H54 (cell line): ENCODE measurements around the gene ZNF92.
"Not testable (repeated sequence)": the region's sequence is repeated elsewhere in the genome, so short reads cannot be mapped to it uniquely, and the experiment has no call there.

Experiments used
- DNase-seq: peaks from one replicate; pipeline ENCODE4 v3.0.0; 2011; ENCODE audit warnings: low spot score, mixed read lengths; ENCODE audit not compliant: insufficient read length
- FAIRE-seq: peaks from 3 replicates; lab custom pipeline; 2011; peaks lifted over from hg19 to GRCh38; lab: Jason Lieb, UNC
- POLR2A ChIP-seq: IDR thresholded peaks from 2 replicates; pipeline ENCODE4 v1.6.1; 2011; ENCODE audit warnings: low read depth, mild to moderate bottlenecking, low read length

ZNF92 gene

DNA sequence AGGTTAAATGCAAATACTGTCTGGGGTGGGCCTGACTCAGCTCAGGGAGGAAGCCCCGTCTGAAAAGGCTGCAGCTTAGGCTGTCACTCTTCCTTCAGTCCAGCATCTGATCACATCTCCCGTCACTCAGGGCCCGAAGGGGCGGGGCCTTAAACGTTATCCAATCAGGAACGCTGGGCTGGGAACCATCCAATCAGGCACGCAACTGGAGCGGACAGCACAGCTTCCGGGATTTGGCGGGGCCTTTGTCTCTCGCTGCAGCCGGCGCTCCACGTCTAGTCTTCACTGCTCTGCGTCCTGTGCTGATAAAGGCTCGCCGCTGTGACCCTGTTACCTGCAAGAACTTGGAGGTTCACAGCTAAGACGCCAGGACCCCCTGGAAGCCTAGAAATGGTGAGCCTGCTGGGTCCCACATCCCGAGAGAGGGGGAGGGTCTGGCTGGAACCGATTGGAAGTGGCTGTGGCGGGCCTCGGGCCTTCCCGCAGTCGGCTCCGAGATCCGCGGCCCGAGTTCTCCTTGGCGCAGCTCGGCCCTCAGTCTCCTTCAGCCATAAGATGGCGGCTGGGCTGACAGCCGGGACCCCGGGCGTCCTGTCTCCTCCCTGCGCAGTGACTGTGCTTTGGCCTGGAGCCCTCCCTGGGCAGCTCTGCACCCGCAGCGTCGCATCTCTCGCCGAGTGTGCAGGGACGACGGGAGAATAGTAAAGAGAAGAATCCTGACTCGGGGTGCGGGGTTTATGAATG, at the start of gene ZNF92:
TSS of gene ZNF92 (plus strand) at position 248 of the 744 bp plus-strand sequence. CDS start at position 391, 143 bp downstream.
- peak; percentile 85 for DNase-seq
- peak; percentile 84 for FAIRE-seq
- peak; percentile 96 for TF ChIP-seq POLR2A

DNA sequence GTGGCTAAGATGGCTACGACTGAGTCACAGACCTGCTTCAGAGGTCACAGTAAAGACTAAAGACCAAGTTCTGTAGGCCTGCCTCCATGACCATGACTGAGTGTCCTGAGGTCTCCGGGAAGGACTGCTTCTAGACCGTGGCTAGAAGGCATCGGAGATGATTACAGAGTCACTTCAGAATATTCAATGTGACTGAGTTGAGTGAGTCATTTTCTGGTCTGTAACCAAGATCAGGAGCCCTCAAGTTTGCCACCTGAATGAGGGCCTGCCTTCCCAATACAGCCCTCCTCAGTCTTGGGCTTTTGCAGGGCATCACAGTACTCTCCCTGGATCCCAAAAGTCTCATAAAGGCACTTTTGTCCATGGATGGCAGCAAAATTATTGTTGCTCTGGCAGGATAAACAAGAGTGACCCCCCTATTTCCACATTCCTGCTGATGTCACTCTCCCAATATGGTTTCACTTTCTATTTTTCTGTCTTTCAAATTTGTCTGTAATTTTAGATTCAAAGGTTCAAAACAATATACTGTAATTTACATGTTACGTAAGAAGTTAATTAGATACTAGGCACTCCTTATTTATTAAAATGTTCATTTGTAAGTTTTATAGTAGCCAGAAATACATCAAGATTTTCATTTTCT, 47.7 kb upstream of the ZNF92 start:
- DNase-seq (peak; percentile 2), FAIRE-seq (peak; percentile 67)
- TF ChIP-seq POLR2A, result no peak

DNA sequence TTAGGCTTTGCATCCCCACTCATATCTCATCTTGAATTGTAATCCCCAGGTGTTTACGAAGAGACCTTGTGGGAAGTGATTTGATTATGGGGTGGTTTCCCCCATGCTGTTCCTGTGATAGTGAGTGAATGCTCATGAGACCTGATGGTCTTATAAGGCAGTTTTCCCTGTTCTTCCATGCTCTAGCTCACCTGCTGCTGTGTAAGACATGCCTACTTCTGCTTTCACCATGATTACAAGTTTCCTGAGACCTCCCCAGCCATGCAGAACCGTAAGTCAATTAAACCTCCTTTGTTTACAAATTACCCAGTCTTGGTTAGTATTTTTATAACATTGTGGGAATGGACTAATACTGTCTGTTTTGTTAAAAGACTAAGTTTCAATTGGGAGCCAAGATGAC, 35.3 kb upstream of the ZNF92 start:
- TF ChIP-seq POLR2A, result no peak
- FAIRE-seq, result no peak
- no peak for DNase-seq

DNA sequence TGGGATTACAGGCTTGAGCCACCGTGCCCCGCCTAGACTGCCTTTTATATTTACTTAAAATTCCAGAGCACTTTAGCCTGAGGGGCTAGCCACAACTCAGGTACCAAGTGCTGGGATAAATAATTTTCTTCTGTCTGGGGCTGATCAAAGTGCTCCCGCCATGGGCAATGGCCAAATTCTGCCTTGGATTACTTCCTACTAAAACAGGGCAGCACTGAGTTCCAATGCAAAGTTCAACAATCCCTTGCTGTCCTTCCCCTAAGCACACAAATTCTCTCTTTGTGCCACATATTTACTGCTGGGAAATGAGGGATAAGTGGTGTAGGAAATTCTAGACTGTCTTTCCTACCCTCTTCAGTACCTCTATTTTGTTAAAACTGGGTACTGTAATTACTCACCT, 34.4 kb upstream of the ZNF92 start:
- no peak for TF ChIP-seq POLR2A
- FAIRE-seq (no peak), DNase-seq (no peak)

DNA sequence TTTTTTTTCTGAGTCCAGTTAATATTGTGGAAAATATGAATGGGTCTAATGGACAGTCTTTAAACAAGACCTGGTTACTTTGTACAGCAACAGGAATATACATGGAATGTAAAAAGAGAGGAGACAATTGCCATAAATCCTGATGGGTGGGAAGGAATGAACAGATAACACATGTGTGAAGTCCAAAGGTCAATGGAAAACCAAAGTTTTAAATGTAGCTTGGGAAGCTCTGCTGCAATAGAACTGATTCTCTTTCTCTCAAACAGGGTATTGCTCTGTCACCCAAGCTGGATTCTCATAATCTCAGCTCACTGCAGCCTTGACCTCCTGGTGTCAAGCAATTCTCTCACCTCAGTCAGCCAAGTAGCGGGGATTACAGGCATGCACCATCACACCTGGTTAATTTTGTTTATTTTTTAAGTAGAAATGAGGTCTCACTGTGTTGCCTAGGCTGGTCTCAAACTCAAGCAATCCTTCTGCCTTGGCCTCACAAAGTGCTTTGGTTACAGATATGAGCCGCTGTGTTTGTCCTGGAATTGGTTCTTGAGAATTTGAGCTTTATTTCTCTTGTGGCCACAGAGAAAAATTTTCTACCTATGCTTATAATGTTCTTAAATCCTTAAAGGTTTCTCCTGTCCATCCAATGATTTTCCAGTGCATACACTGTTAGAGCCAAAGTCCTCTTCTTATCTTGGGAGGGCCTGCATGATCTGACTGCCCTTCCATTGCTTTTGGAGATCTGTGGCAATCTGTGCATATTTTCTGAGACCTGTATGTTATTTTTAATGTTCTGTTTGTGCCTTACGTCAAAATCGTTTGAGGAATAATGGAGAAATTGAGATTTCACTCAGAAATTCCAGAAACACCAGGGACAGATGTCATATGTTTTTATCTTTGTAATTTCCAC, 30.7 kb upstream of the ZNF92 start:
- FAIRE-seq, result no peak
- TF ChIP-seq POLR2A, result no peak
- no peak for DNase-seq

DNA sequence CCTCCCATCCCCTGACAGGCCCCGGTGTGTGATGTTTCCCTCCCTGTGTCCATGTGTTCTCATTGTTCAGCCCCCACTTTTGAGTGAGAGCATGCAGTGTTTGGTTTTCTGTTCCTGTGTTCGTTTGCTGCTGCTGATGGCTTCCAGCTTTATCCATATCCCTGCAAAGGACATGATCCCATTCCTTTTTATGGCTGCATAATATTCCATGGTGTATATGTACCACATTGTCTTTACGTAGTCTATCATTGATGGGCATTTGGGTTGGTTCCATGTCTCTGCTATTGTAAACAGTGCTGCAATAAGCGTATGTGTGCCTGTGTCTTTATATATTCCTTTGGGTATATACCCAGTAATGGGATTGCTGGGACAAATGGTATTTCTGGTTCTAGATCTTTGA, 29.1 kb upstream of the ZNF92 start:
- not testable (repeated sequence) for FAIRE-seq, DNase-seq

DNA sequence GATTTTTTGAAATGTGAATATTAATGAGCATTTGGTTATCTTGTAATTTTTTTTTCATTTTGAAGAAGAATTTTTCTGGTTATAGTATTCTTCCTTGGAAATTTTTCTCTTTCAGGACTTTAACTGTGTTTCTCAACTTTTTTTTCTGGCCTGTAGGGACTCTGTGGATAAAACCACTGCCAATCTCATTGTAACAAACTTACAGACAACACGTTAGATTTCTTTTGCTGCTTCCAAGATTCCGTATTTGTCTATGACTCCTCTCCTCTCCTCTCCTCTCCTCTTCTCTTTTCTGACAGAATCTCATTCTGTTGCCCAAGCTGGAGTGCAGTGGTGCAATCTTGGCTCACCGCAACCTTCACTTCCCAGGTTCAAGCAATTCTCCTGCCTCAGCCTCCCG, 19.4 kb upstream of the ZNF92 start:
- no peak for TF ChIP-seq POLR2A
- DNase-seq (no peak), FAIRE-seq (no peak)

DNA sequence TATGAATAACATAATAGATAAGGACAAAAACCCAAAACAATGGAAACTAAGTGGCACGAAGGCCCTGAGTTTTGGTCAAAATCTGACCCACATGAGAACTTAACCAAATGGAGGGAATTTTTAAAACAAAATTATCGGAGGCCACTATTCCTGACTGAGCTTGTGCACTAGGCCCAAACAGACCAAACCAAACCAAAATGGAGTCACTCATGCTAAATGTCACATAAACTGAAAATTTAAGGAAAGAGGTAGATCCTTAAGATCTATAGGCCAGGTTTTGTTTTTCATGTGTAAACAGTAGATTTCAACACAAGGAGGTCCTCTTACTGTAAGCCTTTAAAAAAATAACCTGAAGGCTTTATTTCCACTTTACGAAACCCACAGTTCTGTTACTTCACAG, 3.8 kb upstream of the ZNF92 start:
- DNase-seq, result no peak
- no peak for FAIRE-seq
- TF ChIP-seq POLR2A, result no peak

DNA sequence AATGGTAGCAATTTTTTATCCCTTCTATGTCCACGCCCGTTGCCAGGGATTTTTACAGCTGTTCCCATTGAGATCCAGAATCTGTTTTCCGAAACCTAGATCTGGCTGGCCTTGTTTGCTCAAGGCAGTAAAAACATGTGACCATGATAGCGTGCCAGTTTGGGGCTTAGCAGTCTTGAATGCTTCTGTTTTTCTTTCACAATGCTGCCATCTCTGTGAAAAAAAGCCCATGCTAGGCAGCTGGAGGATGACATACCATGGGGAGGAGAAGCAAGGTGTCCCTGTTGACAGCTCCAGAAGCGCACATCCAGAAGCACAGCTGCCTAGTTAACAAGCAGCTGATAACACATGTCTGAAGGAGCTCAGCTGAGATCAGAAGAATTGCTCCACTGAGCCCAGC, 2.2 kb upstream of the ZNF92 start:
- no peak for TF ChIP-seq POLR2A
- DNase-seq, result no peak
- no peak for FAIRE-seq

DNA sequence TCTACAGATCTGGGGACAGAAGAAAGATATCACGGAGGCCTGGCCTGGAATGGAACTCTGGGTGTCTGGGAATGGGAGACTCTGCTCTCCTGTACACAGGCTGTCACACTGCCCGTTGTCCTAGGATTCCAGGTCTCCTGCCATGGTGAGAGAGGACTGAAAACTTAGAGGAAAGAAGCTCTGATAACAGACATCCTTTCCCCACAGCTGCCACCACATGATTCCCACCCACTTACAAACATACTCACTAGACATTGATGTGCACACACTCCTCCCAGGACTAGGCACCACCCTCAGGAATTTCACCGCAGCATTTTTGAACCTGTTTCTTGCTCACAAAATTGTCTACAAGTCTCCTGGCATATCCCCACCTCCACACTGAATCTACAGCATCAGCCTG, 5.7 kb downstream of the ZNF92 start:
- FAIRE-seq (no peak), DNase-seq (no peak)
- no peak for TF ChIP-seq POLR2A

DNA sequence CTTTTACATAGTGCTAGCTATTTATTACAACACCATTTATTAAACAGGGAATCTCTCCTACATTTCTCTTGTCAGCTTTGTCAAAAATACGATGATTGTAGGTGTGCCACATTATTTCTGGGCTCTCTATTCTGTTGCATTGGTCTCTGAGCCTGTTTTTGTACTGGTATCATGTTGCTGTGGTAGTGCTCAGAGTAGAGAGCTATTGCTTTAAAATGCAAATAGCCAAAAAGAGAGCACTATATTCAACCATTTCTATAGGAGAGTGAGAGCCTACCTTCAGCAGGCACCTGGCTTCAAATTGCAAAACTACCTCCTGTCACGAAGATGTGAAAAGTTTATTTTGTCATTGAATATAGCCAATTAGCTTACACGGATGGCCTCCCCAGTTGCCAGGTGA, 8.1 kb downstream of the ZNF92 start:
- FAIRE-seq (no peak), DNase-seq (no peak)
- TF ChIP-seq POLR2A, result no peak

DNA sequence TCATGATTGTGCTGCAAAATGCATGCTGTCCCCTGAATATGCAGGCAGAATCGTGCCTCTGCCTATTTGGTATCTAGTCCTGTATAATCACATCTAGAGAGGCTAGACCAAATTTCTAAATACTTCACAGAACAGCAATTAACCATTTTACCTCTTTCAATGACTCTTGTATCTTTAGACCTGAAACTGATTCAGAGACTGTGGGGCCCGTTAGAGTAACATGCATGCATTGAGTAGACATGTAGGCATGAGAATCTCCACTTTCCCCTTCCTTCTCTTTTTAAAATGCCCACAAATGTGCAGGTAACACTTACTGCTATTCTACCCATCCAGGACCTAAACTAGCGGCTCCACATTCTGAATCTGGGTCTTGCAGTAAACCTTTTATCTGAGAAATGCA, 8.8 kb downstream of the ZNF92 start:
- DNase-seq, result no peak
- no peak for FAIRE-seq
- TF ChIP-seq POLR2A, result no peak

DNA sequence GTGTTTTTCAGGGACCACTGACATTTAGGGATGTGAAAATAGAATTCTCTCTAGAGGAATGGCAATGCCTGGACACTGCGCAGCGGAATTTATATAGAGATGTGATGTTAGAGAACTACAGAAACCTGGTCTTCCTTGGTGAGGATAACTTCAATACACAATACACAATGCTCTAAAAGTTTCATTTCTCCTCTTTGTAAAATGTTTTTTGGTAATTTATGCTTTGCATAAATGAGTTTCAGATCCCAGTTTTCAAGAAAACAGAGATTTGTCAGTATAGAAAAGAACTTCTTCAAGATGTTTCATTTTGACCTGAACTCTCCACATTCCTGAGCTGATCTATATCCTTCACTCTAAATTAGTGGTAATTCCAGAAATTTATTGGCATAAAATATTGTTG, 14.2 kb downstream of the ZNF92 start:
- TF ChIP-seq POLR2A, result no peak
- DNase-seq (no peak), FAIRE-seq (no peak)

DNA sequence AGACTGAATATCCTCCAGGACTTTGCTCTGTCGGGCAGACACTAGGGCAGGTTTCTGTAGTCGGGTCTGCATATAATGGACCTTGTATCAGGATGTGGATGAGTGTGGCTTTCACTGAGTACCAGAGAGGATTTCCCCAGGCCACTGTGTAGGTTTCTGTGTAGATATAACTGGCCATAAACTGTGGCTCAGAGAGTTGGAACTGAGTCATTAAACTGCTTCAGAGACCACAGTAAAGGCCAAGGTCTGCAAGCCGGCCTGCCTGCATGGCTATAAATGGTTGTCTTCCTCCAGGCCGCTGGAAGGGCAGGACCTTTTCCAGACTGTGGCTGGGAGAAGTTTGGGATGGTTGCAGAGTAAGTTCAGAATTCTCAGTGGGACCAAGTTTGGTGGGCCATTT, 16.9 kb downstream of the ZNF92 start:
- no peak for TF ChIP-seq POLR2A
- DNase-seq (no peak), FAIRE-seq (no peak)

DNA sequence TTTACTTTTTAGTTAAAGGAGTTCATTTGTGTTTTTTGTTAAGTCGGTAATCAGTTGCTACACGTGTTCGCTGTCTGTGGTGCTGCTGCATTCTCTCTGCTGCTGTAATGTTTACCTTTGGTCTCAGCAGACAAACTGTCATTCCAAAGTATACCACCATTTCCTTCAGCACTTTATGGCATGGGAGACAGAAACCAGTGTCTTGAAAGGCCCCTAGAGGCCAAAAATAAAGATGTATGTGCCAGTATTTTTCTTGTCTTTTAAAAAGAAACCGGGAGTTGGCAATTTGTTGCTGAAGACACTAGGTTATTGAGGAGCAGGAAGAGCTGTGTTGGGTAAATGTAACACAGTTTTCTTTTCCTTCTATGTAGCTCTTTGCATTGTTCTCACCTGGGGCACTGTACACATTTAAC, 24.1 kb downstream of the ZNF92 start:
- DNase-seq, result no peak
- no peak for TF ChIP-seq POLR2A
- FAIRE-seq, result no peak

DNA sequence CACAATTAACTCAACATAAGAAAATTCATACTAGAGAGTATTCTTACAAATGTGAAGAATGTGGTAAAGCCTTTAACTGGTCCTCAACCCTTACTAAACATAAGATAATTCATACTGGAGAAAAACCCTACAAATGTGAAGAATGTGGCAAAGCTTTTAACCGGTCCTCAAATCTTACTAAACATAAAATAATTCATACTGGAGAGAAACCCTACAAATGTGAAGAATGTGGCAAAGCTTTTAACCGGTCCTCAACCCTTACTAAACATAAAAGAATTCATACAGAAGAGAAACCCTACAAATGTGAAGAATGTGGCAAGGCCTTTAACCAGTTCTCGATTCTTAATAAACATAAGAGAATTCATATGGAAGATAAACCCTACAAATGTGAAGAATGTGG, 25.0 kb downstream of the ZNF92 start:
- FAIRE-seq, DNase-seq: not testable (repeated sequence)

DNA sequence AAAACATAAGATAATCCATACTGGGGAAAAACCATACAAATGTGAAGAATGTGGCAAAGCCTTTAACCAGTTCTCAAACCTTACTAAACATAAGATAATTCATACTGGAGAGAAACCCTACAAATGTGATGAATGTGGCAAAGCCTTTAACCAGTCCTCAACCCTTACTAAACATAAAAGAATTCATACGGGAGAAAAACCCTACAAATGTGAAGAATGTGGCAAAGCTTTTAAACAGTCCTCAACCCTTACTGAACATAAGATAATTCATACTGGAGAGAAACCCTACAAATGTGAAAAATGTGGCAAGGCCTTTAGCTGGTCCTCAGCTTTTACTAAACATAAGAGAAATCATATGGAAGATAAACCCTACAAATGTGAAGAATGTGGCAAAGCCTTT, 25.4 kb downstream of the ZNF92 start:
- not testable (repeated sequence) for FAIRE-seq, DNase-seq
